AG10803 (cell line): ENCODE data around the gene PAPOLB.

Experiments used
- DNase-seq: peaks from one replicate; pipeline ENCODE4 v3.0.0; 2010; ENCODE audit warnings: low read depth
- H3K4me3 ChIP-seq: 2 replicates; pipeline ENCODE4 v1.5.1; 2011; ENCODE audit warnings: mild to moderate bottlenecking, low read length, control low read depth
- CTCF ChIP-seq: conservative IDR thresholded peaks from 2 replicates; pipeline ENCODE4 v1.5.1; 2011; ENCODE audit warnings: mild to moderate bottlenecking, low read length, control low read depth, inconsistent platforms

Gene PAPOLB

DNA sequence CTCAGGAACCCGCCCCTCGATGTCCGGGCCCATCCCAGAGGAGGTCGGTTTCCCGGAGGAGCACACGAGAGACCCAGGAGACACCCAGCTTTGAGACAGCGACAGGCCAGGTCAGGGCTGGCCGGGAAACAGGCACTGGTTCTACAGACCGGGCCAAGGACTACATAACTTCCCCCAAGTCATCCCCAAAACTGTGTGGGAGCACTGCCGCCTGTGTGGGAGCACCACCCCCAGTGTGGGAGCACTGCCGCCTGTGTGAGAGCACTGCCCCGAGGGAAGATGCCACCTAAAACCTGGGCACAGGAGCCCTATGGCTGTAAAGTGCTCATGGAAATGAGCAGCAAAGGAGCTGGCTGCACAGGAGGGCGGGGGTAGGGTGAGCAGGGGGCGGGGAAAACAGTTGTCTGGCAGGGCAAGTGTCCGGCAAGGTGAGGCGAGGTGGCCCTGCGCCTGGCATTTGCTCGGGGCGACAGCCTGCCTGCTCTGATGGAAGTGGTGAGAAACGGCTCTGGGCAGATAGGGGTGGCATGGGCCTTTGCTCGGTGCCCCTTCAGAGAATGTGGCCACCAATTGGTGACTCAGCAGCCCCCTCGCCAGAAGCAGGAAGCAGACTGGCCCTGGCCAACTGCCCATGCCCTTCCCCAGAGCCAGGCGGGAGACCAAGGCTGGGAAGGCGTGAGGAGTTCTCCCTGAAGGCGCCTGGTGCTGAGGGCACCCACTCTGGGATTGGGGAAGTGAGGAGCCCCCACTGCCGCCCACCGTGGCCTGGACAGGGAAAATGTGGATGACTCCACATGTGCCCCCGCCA is 26.2 kb downstream of the PAPOLB start:
- no peak for TF ChIP-seq CTCF
- H3K4me3 ChIP-seq = no peak overlapping the region
- no peak for DNase-seq

- no peak overlapping the region for H3K4me3 ChIP-seq
- no peak for DNase-seq
- TF ChIP-seq CTCF = no peak
Measured at GRCh38 chr7:4834601-4835397, 27.0 kb downstream of the PAPOLB start.

GRCh38 chr7:4833691-4834600 is 27.9 kb downstream of the PAPOLB start:
- no peak for TF ChIP-seq CTCF
- no peak for DNase-seq
- H3K4me3 ChIP-seq = no peak overlapping the region

- TF ChIP-seq CTCF = no peak
- DNase-seq = no peak
- H3K4me3 ChIP-seq = no peak overlapping the region
Measured at GRCh38 chr7:4833176-4833575, 28.7 kb downstream of the PAPOLB start.

DNA sequence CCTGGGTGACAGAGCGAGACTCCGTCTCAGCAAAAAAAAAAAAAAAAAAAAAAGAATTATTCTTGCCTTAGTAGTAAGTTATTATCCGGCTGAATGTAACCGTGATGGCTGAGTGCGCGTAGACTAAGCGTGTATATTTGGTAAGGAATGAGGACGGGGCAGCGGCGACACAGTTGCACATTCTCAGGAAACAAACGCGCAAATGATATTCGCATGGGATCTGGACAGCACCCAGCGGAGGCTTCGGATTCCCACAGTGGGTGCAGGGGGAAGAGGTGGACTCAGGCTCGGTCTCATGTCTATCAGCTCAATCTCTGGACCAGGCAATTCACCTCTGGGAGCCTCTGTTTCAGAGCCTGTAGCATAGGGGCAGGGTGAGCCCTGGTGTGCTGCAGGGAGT is 29.1 kb downstream of the PAPOLB start:
- H3K4me3 ChIP-seq = no peak overlapping the region
- no peak for DNase-seq
- TF ChIP-seq CTCF = no peak

GRCh38 chr7:4831723-4832495 is 29.9 kb downstream of the PAPOLB start:
- no peak for TF ChIP-seq CTCF
- no peak overlapping the region for H3K4me3 ChIP-seq
- no peak for DNase-seq
